Epithelial cell of proximal tubule (primary cell): Measurements from ENCODE around the gene BICDL1. TPM values are rescaled to one million over a fixed set of nuclear protein-coding genes. Genes with fewer than 3 reads are reported as not detected.

Experiments used
- DNase-seq: peaks from one replicate; pipeline ENCODE4 v3.0.0-alpha.2; 2011; ENCODE audit warnings: low read depth
- H3K4me3 ChIP-seq: 2 replicates; pipeline ENCODE4 v1.5.1; 2011; ENCODE audit warnings: low read depth, mild to moderate bottlenecking, low read length
- CTCF ChIP-seq: conservative IDR thresholded peaks from 2 replicates; pipeline ENCODE4 v1.5.1; 2012; ENCODE audit warnings: low read depth, mild to moderate bottlenecking, low read length
- total RNA-seq: library from RNA; depleted of rRNA; stranded (reverse); fragments of >200 nt; gene quantifications from 2 replicates; pipeline ENCODE4 v1.2.3, GENCODE V29; 2015

BICDL1 gene
- total RNA-seq, 1 donor from 2014 or later: 4.6 TPM

- TF ChIP-seq CTCF: no peak
- no peak for DNase-seq
- no peak overlapping the region for H3K4me3 ChIP-seq
These were observed 150.9 kb downstream of the BICDL1 start for GRCh38 chr12:120139958-120140357.

- no peak for DNase-seq
- no peak overlapping the region for H3K4me3 ChIP-seq
- no peak for TF ChIP-seq CTCF
These were observed 151.6 kb downstream of the BICDL1 start for GRCh38 chr12:120140603-120141002.

- no peak for TF ChIP-seq CTCF
These were observed 152.3 kb downstream of the BICDL1 start for GRCh38 chr12:120141336-120141735.

GRCh38 chr12:120142231-120142877 lies 153.3 kb downstream of the BICDL1 start:
- TF ChIP-seq CTCF: no peak
- no peak overlapping the region for H3K4me3 ChIP-seq
- no peak for DNase-seq

More at GRCh38 chr12:120141336-120141735, 152.3 kb downstream of the BICDL1 start:
- no peak overlapping the region for H3K4me3 ChIP-seq
- DNase-seq: no peak

Other genes starting within 250 kb of the BICDL1 start
- 26.5 and 28.1 TPM in 2 replicates for gene CIT, start 111.9 kb upstream of the BICDL1 start, total RNA-seq
- gene RAB35, start 127.5 kb downstream of the BICDL1 start, total RNA-seq: 18.6 and 43.6 TPM in 2 replicates
- 73.9 and 79.2 TPM in 2 replicates for gene GCN1, start 205.5 kb downstream of the BICDL1 start, total RNA-seq
- gene RPLP0, start 211.9 kb downstream of the BICDL1 start, total RNA-seq: 3,816 and 4,725 TPM in 2 replicates